PC-3 (cell line): ENCODE measurements around the gene PRR16. TPM values are rescaled to one million over a fixed set of nuclear protein-coding genes. Genes with fewer than 3 reads are reported as not detected.

Experiments used
- ATAC-seq: fragments of 200-7000 bp; cut with Tn5 transposase; 2 replicates; pipeline ENCODE4 v1.9.1; 2020; ENCODE audit warnings: mild to moderate bottlenecking, moderate library complexity
- BruUV-seq: library from RNA; stranded (reverse); fragments of 400-500 nt; replicated peaks from 2 replicates; lab custom pipeline; 2021; lab: Mats Ljungman, UMichigan
- CTCF ChIA-PET: fragments of 300-600 bp; sonication (Branson Sonifier 250); formaldehyde crosslinking; loops from one replicate; lab custom pipeline; 2022; ENCODE audit warnings: antibody characterized with exemption; lab: Charles Lee
- POLR2A ChIA-PET: fragments of 300-600 bp; sonication (Branson Sonifier 250); formaldehyde crosslinking; loops from one replicate; lab custom pipeline; 2022; ENCODE audit warnings: antibody characterized with exemption; ENCODE audit not compliant: unreplicated experiment; lab: Charles Lee
- DNase-seq: peaks from one replicate; pipeline ENCODE4 v3.0.0-alpha.2; 2015
- H2AFZ ChIP-seq: fragments of 300-600 bp; sonication (generic); 2 replicates; pipeline ENCODE4 v1.6.0; 2016; ENCODE audit warnings: antibody characterized with exemption, low read length
- H3F3A ChIP-seq: fragments of 300-600 bp; sonication (generic); one replicate; pipeline ENCODE4 v1.6.0; 2017; ENCODE audit warnings: antibody characterized with exemption, low read length, control low read depth, mild to moderate bottlenecking; ENCODE audit not compliant: unreplicated experiment
- H3K27ac ChIP-seq: fragments of 300-600 bp; sonication (generic); 2 replicates; pipeline ENCODE4 v1.5.1; 2016; ENCODE audit warnings: mild to moderate bottlenecking, low read length
- H3K27me3 ChIP-seq: fragments of 300-600 bp; sonication (generic); 2 replicates; pipeline ENCODE4 v1.6.1; 2016; ENCODE audit warnings: low read length, mixed read lengths
- H3K36me3 ChIP-seq: fragments of 300-600 bp; sonication (generic); 2 replicates; pipeline ENCODE4 v1.6.1; 2016; ENCODE audit warnings: low read depth, mixed run types, low read length, mixed read lengths
- H3K4me1 ChIP-seq: fragments of 300-600 bp; sonication (generic); 2 replicates; pipeline ENCODE4 v1.5.1; 2016; ENCODE audit warnings: low read length; ENCODE audit not compliant: insufficient read depth
- H3K4me2 ChIP-seq: fragments of 300-600 bp; sonication (generic); 2 replicates; pipeline ENCODE4 v1.6.0; 2016; ENCODE audit warnings: low read length
- H3K4me3 ChIP-seq: fragments of 300-600 bp; sonication (generic); 2 replicates; pipeline ENCODE4 v1.5.1; 2016; ENCODE audit warnings: mild to moderate bottlenecking, low read length, mixed read lengths
- H3K79me2 ChIP-seq: fragments of 300-600 bp; sonication (generic); 2 replicates; pipeline ENCODE4 v1.6.1; 2017; ENCODE audit warnings: low read length, mixed read lengths
- H3K9ac ChIP-seq: fragments of 300-600 bp; sonication (generic); 2 replicates; pipeline ENCODE4 v1.6.0; 2016; ENCODE audit warnings: mild to moderate bottlenecking, low read length
- H3K9me2 ChIP-seq: fragments of 300-600 bp; sonication (generic); replicated peaks from 2 replicates; pipeline ENCODE4 v1.6.1; 2016; ENCODE audit warnings: mixed run types, low read length, mixed read lengths
- H3K9me3 ChIP-seq: fragments of 300-600 bp; sonication (generic); 2 replicates; pipeline ENCODE4 v1.6.1; 2016; ENCODE audit warnings: low read length, mixed read lengths
- H4K20me1 ChIP-seq: fragments of 300-600 bp; sonication (generic); 2 replicates; pipeline ENCODE4 v1.6.1; 2016; ENCODE audit warnings: low read length, mixed read lengths
- EZH2 ChIP-seq: fragments of 300-600 bp; sonication (generic); IDR thresholded peaks from one replicate; pipeline ENCODE4 v1.6.1; 2017; ENCODE audit warnings: antibody characterized with exemption, mild to moderate bottlenecking, low read length; ENCODE audit not compliant: unreplicated experiment
- EZH2phosphoT487 ChIP-seq: fragments of 300-600 bp; sonication (generic); IDR thresholded peaks from 2 replicates; pipeline ENCODE4 v1.6.1; 2018; ENCODE audit warnings: mild to moderate bottlenecking, antibody characterized with exemption, low read length, borderline replicate concordance
- intact Hi-C: fragments of 100-400 bp; cut with micrococcal nuclease; formaldehyde crosslinking; loops from 2 replicates; pipeline ENCODE4 v1.9.0; 2023
- total RNA-seq: library from RNA; depleted of rRNA; stranded (reverse); fragments of >200 nt; gene quantifications from 2 replicates; pipeline ENCODE4 v1.2.3, GENCODE V29; 2014
- TF ChIP-seq, protein P1 (sequence below): fragments of 300-600 bp; sonication (generic); conservative IDR thresholded peaks from 2 replicates; pipeline ENCODE4 v1.5.1; 2017; ENCODE audit warnings: antibody characterized with exemption, low read depth, mild to moderate bottlenecking, low read length

Gene PRR16
- total RNA-seq, 1 experiment from 2014 or later, result 3.6 TPM

DNA sequence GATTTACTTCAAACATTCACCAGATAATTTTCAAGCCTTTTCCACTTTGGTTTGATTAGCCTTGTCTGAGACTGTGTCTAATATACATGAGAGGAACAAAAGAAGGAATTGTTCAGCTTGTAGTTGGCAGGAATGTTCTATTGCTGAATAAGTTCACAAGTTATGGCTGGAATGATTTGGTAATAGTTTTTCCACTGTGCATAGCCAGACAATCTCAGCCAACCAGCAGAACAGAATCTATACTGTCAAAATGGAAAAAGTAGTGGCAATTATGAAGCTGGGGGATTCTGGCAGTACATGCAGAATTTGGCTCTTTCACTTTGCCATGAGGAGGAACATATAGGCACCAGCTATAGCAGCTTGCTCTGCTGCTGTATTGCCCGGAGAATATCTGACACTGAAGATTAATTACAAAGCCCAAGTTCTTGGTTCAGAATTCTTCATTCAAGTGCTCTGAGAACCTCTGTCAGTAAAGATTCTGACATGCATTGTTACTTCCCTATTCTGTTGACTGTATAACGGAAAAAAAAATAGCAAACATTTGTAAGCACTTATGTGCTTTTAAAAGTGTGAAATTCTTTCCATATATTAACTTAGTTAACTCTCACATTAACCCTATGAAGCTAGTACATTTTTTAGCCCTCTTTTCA is 150.6 kb downstream of the PRR16 start:
- DNase-seq, result no peak
- Histone ChIP-seq H3K9me2 (no peaks in the 10 kb centered on the region), H2AFZ (no peak overlapping the region), H3K9me3 (no peaks in the 10 kb centered on the region), H3K36me3 (no peaks in the 10 kb centered on the region), H3K4me2 (no peak overlapping the region), H3K79me2 (no peaks in the 10 kb centered on the region), H3K4me3 (no peak overlapping the region), H3K27me3 (no peaks in the 10 kb centered on the region), H3F3A (no peaks in the 10 kb centered on the region), H3K4me1 (peaks cover 23% of the 10 kb centered on the region), H3K9ac (no peak overlapping the region), H3K27ac (no peak overlapping the region), H4K20me1 (no peaks in the 10 kb centered on the region)
- ChIA-PET CTCF (no interaction called here), POLR2A (no interaction called here)
- BruUV-seq, result no TSS peak
- no peak for TF ChIP-seq EZH2phosphoT487
- TF ChIP-seq EZH2, result no peak
- TF ChIP-seq, protein P1, sequence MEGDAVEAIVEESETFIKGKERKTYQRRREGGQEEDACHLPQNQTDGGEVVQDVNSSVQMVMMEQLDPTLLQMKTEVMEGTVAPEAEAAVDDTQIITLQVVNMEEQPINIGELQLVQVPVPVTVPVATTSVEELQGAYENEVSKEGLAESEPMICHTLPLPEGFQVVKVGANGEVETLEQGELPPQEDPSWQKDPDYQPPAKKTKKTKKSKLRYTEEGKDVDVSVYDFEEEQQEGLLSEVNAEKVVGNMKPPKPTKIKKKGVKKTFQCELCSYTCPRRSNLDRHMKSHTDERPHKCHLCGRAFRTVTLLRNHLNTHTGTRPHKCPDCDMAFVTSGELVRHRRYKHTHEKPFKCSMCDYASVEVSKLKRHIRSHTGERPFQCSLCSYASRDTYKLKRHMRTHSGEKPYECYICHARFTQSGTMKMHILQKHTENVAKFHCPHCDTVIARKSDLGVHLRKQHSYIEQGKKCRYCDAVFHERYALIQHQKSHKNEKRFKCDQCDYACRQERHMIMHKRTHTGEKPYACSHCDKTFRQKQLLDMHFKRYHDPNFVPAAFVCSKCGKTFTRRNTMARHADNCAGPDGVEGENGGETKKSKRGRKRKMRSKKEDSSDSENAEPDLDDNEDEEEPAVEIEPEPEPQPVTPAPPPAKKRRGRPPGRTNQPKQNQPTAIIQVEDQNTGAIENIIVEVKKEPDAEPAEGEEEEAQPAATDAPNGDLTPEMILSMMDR, result no peak
- intact Hi-C loops, result loop anchor here (10.0 kb wide), 1 partner anchor 150 kb away; the partner anchor contains the start of gene PRR16
- ATAC-seq, result 0 out of 2 replicates have a peak, but pooled peaks have one; percentile 16

- Histone ChIP-seq H3K9me2 (no peaks in the 10 kb centered on the region), H3K4me3 (no peak overlapping the region), H3K9me3 (no peaks in the 10 kb centered on the region), H3K27me3 (no peaks in the 10 kb centered on the region), H3F3A (no peaks in the 10 kb centered on the region), H3K9ac (no peak overlapping the region), H4K20me1 (no peaks in the 10 kb centered on the region), H3K4me1 (peaks cover 18% of the 10 kb centered on the region), H3K27ac (peak overlapping the region; percentile 39; the same call in 1 of the 2 replicates), H3K79me2 (no peaks in the 10 kb centered on the region), H3K4me2 (peak overlapping the region; percentile 17), H2AFZ (peak overlapping the region; percentile 38; the same call in 1 of the 2 replicates), H3K36me3 (no peaks in the 10 kb centered on the region)
- no peak for TF ChIP-seq EZH2phosphoT487
- no peak for TF ChIP-seq EZH2
- TF ChIP-seq, protein P1, result no peak
- intact Hi-C loops, result loop anchor here (10.0 kb wide), 1 partner anchor 151 kb away; the partner anchor contains the start of gene PRR16
- BruUV-seq, result no TSS peak
- ChIA-PET CTCF (no interaction called here), POLR2A (no interaction called here)
- ATAC-seq, result peak; percentile 85
- peak; percentile 66 for DNase-seq
Measured at GRCh38 chr5:120615967-120616645, 152.0 kb downstream of the PRR16 start.

DNA sequence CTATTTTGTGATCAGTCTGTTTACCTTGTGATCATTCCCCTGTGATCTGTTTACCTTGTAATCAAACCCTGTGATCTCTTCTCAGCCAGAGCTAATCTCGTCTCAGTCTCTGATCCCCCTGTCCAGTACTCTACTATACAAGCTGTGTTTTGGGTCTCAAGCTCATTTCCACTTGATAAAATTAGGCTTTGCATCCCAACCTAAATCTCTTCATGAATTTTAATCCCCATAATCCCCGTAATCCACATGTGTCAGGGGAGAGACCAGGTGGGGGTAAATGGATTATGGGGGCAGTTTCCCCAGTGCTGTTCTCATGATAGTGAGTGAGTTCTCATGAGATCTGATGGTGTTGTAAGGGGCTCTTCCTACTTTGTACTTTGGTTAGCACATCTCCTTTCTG is 157.2 kb downstream of the PRR16 start:
- CTCF ChIA-PET, result no interaction called here
- BruUV-seq, result no TSS peak
- no peak overlapping the region for H3K9ac ChIP-seq

More for the DNA sequence above, 157.2 kb downstream of the PRR16 start:
- H3K27me3 ChIP-seq, result no peaks in the 10 kb centered on the region
- no peak for DNase-seq
- intact Hi-C loops, result no loop called here
- no peak for TF ChIP-seq EZH2phosphoT487
- TF ChIP-seq EZH2, result no peak
- TF ChIP-seq, protein P1, result no peak
- H4K20me1 ChIP-seq, result no peaks in the 10 kb centered on the region
- no peaks in the 10 kb centered on the region for H3F3A ChIP-seq
- H3K79me2 ChIP-seq, result no peaks in the 10 kb centered on the region
- no peaks in the 10 kb centered on the region for H3K9me2 ChIP-seq
- ATAC-seq, result no peak
- no peak overlapping the region for H2AFZ ChIP-seq
- H3K36me3 ChIP-seq, result no peaks in the 10 kb centered on the region
- no peaks in the 10 kb centered on the region for H3K9me3 ChIP-seq
- no peak overlapping the region for H3K27ac ChIP-seq
- no peak overlapping the region for H3K4me3 ChIP-seq
- H3K4me2 ChIP-seq, result no peak overlapping the region
- POLR2A ChIA-PET, result no interaction called here
- peaks cover 15% of the 10 kb centered on the region for H3K4me1 ChIP-seq
